ENCODE measurements around the gene CHCHD10. TPM values are rescaled to one million over a fixed set of nuclear protein-coding genes. Genes with fewer than 3 reads are reported as not detected.

The CHCHD10 gene
- total and polyA plus RNA-seq, 4 donors = 16.6 to 174 (median 82.5) TPM

- Histone ChIP-seq H3K4me3 (no peak within 1 kb of the TSS), H3K9ac (ENCODE audit: insufficient read depth in 1 of 2, low read length in 2 of 2) (no peak within 1 kb of the TSS), H3K36me3 (ENCODE audit: control insufficient read depth in 4 of 4, insufficient read depth in 4 of 4, low read length in 4 of 4) (no peaks in the 10 kb centered on the region), H3K27ac (ENCODE audit: low read depth in 1 of 2, low read length in 1 of 2) (no peak within 1 kb of the TSS), H3K4me1 (ENCODE audit: control insufficient read depth in 5 of 5, insufficient read depth in 5 of 5, low read length in 5 of 5) (peaks cover 0 to 16% (median 4%) of the 10 kb centered on the region in 5 donors), H3K27me3 (ENCODE audit: control insufficient read depth in 3 of 3, insufficient read depth in 3 of 3, low read length in 2 of 3) (no peaks in the 10 kb centered on the region), H3K9me3 (ENCODE audit: control insufficient read depth in 4 of 4, insufficient read depth in 3 of 4, low read length in 3 of 4) (no peaks in the 10 kb centered on the region)
- ATAC-seq (ENCODE audit: insufficient read depth, low FRiP score) (no peak), DNase-seq (no peak)
- no peak for TF ChIP-seq CTCF (IDR thresholded peaks at IDR 0.05; ENCODE audit: control extremely low read depth, extremely low read depth)
- WGBS, 2 donors = 82 to 90% methylated on average over 14 of the region's 14 CpGs
Measured at GRCh38 chr22:23754220-23754919, 13.4 kb downstream of the CHCHD10 start, which contains the start of gene VPREB3. TSS of gene VPREB3 (minus strand) at chr22:23754425. CDS start at chr22:23754363, 62 bp downstream.

- H3K4me1 ChIP-seq (ENCODE audit: control insufficient read depth in 5 of 5, insufficient read depth in 5 of 5, low read length in 5 of 5) = peaks cover 0 to 16% (median 4%) of the 10 kb centered on the region in 5 donors
- ATAC-seq (ENCODE audit: insufficient read depth, low FRiP score) = no peak
- no peak overlapping the region for H3K4me3 ChIP-seq
- no peak overlapping the region for H3K27ac ChIP-seq (ENCODE audit: low read depth in 1 of 2, low read length in 1 of 2)
- 68 to 77% methylated on average over 2 of the region's 2 CpGs for WGBS, 2 donors
- no peaks in the 10 kb centered on the region for H3K27me3 ChIP-seq (ENCODE audit: control insufficient read depth in 3 of 3, insufficient read depth in 3 of 3, low read length in 2 of 3)
- no peak overlapping the region for H3K9ac ChIP-seq (ENCODE audit: insufficient read depth in 1 of 2, low read length in 2 of 2)
- TF ChIP-seq CTCF (IDR thresholded peaks at IDR 0.05; ENCODE audit: control extremely low read depth, extremely low read depth) = no peak
- H3K36me3 ChIP-seq (ENCODE audit: control insufficient read depth in 4 of 4, insufficient read depth in 4 of 4, low read length in 4 of 4) = no peaks in the 10 kb centered on the region
- no peak for DNase-seq
- H3K9me3 ChIP-seq (ENCODE audit: control insufficient read depth in 4 of 4, insufficient read depth in 3 of 4, low read length in 3 of 4) = no peaks in the 10 kb centered on the region
Measured at GRCh38 chr22:23753385-23753784, 14.4 kb downstream of the CHCHD10 start.

- ATAC-seq (ENCODE audit: insufficient read depth, low FRiP score) = no peak
- WGBS, 2 donors = 95 to 96% methylated on average over 16 of the region's 16 CpGs
Measured at GRCh38 chr22:23752750-23753149, 15.0 kb downstream of the CHCHD10 start.

More at GRCh38 chr22:23752750-23753149, 15.0 kb downstream of the CHCHD10 start:
- Histone ChIP-seq H3K4me1 (ENCODE audit: control insufficient read depth in 5 of 5, insufficient read depth in 5 of 5, low read length in 5 of 5) (peaks cover 0 to 16% (median 4%) of the 10 kb centered on the region in 5 donors), H3K27me3 (ENCODE audit: control insufficient read depth in 3 of 3, insufficient read depth in 3 of 3, low read length in 2 of 3) (no peaks in the 10 kb centered on the region), H3K4me3 (no peak overlapping the region), H3K9ac (ENCODE audit: insufficient read depth in 1 of 2, low read length in 2 of 2) (no peak overlapping the region), H3K27ac (ENCODE audit: low read depth in 1 of 2, low read length in 1 of 2) (no peak overlapping the region), H3K36me3 (ENCODE audit: control insufficient read depth in 4 of 4, insufficient read depth in 4 of 4, low read length in 4 of 4) (no peaks in the 10 kb centered on the region), H3K9me3 (ENCODE audit: control insufficient read depth in 4 of 4, insufficient read depth in 3 of 4, low read length in 3 of 4) (no peaks in the 10 kb centered on the region)
- no peak for DNase-seq
- TF ChIP-seq CTCF (IDR thresholded peaks at IDR 0.05; ENCODE audit: control extremely low read depth, extremely low read depth) = no peak

Data from lung (tissue), 12 donors.